ENCODE results near the gene STXBP4. TPM values are rescaled to one million over a fixed set of nuclear protein-coding genes. Genes with fewer than 3 reads are reported as not detected.

The STXBP4 gene
- total RNA-seq, 1 experiment from 2014 or later: 16.8 TPM

- no peaks in the 10 kb centered on the region for H3K4me1 ChIP-seq
- no peaks in the 10 kb centered on the region for H3K27me3 ChIP-seq (replicated peaks; ENCODE audit: control insufficient read depth, insufficient read depth, low read length)
- intact Hi-C loops (cut with micrococcal nuclease; ENCODE audit: unreplicated experiment): no loop called here
- Mint-ChIP-seq H3K27me3 (ENCODE audit: insufficient read depth, unreplicated experiment) (no peaks in the 10 kb centered on the region), H3K4me1 (ENCODE audit: low read depth, unreplicated experiment) (no peaks in the 10 kb centered on the region), H3K9me3 (ENCODE audit: unreplicated experiment) (no peaks in the 10 kb centered on the region), H3K27ac (ENCODE audit: unreplicated experiment) (no peak overlapping the region), H3K36me3 (ENCODE audit: insufficient read depth, unreplicated experiment) (no peaks in the 10 kb centered on the region), H3K4me3 (ENCODE audit: unreplicated experiment) (no peak overlapping the region)
- POLR2A ChIA-PET: no interaction called here
- H3K9me3 ChIP-seq: no peaks in the 10 kb centered on the region
- no peak for TF ChIP-seq CTCF (IDR thresholded peaks at IDR 0.05; ENCODE audit: insufficient read depth in 1 of 2, low read depth in 1 of 2, low read length in 1 of 2, severe bottlenecking in 1 of 2, unreplicated experiment in 1 of 2)
- no peaks in the 10 kb centered on the region for H3K36me3 ChIP-seq (ENCODE audit: control insufficient read depth, insufficient read depth, low read length)
- no peak for DNase-seq
- H3K4me3 ChIP-seq (ENCODE audit: low read depth, low read length): no peak overlapping the region
- CTCF ChIA-PET: no interaction called here
- no TSS peak for BruUV-seq (replicated peaks)
Observed at GRCh38 chr17:55116440-55116914, 147.9 kb downstream of the STXBP4 start.

- ChIA-PET POLR2A (no interaction called here), CTCF (no interaction called here)
- Mint-ChIP-seq H3K27me3 (ENCODE audit: insufficient read depth, unreplicated experiment) (no peaks in the 10 kb centered on the region), H3K9me3 (ENCODE audit: unreplicated experiment) (no peaks in the 10 kb centered on the region), H3K27ac (ENCODE audit: unreplicated experiment) (no peak overlapping the region), H3K4me1 (ENCODE audit: low read depth, unreplicated experiment) (no peaks in the 10 kb centered on the region), H3K36me3 (ENCODE audit: insufficient read depth, unreplicated experiment) (no peaks in the 10 kb centered on the region), H3K4me3 (ENCODE audit: unreplicated experiment) (no peak overlapping the region)
- no TSS peak for BruUV-seq (replicated peaks)
- Histone ChIP-seq H3K36me3 (ENCODE audit: control insufficient read depth, insufficient read depth, low read length) (no peaks in the 10 kb centered on the region), H3K4me1 (no peaks in the 10 kb centered on the region), H3K27me3 (replicated peaks; ENCODE audit: control insufficient read depth, insufficient read depth, low read length) (no peaks in the 10 kb centered on the region), H3K9me3 (no peaks in the 10 kb centered on the region), H3K4me3 (ENCODE audit: low read depth, low read length) (no peak overlapping the region)
- no peak for TF ChIP-seq CTCF (IDR thresholded peaks at IDR 0.05; ENCODE audit: insufficient read depth in 1 of 2, low read depth in 1 of 2, low read length in 1 of 2, severe bottlenecking in 1 of 2, unreplicated experiment in 1 of 2)
- intact Hi-C loops (cut with micrococcal nuclease; ENCODE audit: unreplicated experiment): no loop called here
- no peak for DNase-seq
Observed at GRCh38 chr17:55117164-55117563, 148.6 kb downstream of the STXBP4 start.

- H3K36me3 ChIP-seq (ENCODE audit: control insufficient read depth, insufficient read depth, low read length): no peaks in the 10 kb centered on the region
- Mint-ChIP-seq H3K27ac (ENCODE audit: unreplicated experiment) (no peak overlapping the region), H3K4me1 (ENCODE audit: low read depth, unreplicated experiment) (no peaks in the 10 kb centered on the region), H3K36me3 (ENCODE audit: insufficient read depth, unreplicated experiment) (no peaks in the 10 kb centered on the region), H3K4me3 (ENCODE audit: unreplicated experiment) (no peak overlapping the region), H3K27me3 (ENCODE audit: insufficient read depth, unreplicated experiment) (no peaks in the 10 kb centered on the region), H3K9me3 (ENCODE audit: unreplicated experiment) (no peaks in the 10 kb centered on the region)
- H3K4me1 ChIP-seq: no peaks in the 10 kb centered on the region
- intact Hi-C loops (cut with micrococcal nuclease; ENCODE audit: unreplicated experiment): no loop called here
- ChIA-PET POLR2A (no interaction called here), CTCF (no interaction called here)
- DNase-seq: no peak
- H3K4me3 ChIP-seq (ENCODE audit: low read depth, low read length): no peak overlapping the region
- H3K9me3 ChIP-seq: no peaks in the 10 kb centered on the region
- no peak for TF ChIP-seq CTCF (IDR thresholded peaks at IDR 0.05; ENCODE audit: insufficient read depth in 1 of 2, low read depth in 1 of 2, low read length in 1 of 2, severe bottlenecking in 1 of 2, unreplicated experiment in 1 of 2)
- no TSS peak for BruUV-seq (replicated peaks)
- no peaks in the 10 kb centered on the region for H3K27me3 ChIP-seq (replicated peaks; ENCODE audit: control insufficient read depth, insufficient read depth, low read length)
Observed at GRCh38 chr17:55120651-55121050, 152.1 kb downstream of the STXBP4 start.

Measured in Caco-2 (cell line).